Mammary epithelial cell (primary cell): ENCODE data around the gene CGRRF1.

ENCODE experiments used
- EZH2 ChIP-seq: IDR thresholded peaks from 2 replicates; pipeline ENCODE4 v1.6.1; 2012; ENCODE audit warnings: low read length, inconsistent platforms, borderline replicate concordance
- TF ChIP-seq, protein P1 (sequence below), 2 donors: IDR thresholded peaks in 1 of 2; conservative IDR thresholded peaks in 1 of 2; 2 replicates each; pipeline ENCODE4 v1.5.1; 2011 to 2012; ENCODE audit warnings: inconsistent platforms in 2 of 2, low read length in 2 of 2, mild to moderate bottlenecking in 2 of 2, control low read depth in 1 of 2, low read depth in 1 of 2; ENCODE audit not compliant: insufficient read depth in 1 of 2; ENCODE audit errors: extremely low read depth in 1 of 2

DNA sequence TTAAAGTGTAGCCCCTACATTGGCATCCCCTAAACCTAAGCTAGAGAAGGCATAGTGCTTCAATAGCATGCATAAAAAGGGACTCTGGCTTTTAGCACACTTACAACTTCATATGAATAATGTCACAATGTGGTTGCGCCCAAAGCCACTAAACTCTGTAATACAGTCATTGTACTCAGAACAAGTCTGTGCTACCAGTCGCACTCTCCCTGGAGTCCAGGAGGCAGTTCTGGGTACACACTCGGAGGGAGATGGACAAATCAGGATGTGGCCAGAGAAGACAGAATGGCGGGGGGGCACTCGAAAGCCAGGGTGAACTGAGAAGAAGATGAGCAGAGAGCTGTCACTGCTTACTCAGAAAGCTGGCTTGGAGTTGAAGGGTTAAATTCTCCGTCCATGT, 67.8 kb downstream of the CGRRF1 start:
- TF ChIP-seq, protein P1, sequence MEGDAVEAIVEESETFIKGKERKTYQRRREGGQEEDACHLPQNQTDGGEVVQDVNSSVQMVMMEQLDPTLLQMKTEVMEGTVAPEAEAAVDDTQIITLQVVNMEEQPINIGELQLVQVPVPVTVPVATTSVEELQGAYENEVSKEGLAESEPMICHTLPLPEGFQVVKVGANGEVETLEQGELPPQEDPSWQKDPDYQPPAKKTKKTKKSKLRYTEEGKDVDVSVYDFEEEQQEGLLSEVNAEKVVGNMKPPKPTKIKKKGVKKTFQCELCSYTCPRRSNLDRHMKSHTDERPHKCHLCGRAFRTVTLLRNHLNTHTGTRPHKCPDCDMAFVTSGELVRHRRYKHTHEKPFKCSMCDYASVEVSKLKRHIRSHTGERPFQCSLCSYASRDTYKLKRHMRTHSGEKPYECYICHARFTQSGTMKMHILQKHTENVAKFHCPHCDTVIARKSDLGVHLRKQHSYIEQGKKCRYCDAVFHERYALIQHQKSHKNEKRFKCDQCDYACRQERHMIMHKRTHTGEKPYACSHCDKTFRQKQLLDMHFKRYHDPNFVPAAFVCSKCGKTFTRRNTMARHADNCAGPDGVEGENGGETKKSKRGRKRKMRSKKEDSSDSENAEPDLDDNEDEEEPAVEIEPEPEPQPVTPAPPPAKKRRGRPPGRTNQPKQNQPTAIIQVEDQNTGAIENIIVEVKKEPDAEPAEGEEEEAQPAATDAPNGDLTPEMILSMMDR (conservative IDR thresholded peaks at IDR 0.05 in 1 of 2, IDR thresholded peaks at IDR 0.05 in 1 of 2; ENCODE audit: extremely low read depth in 1 of 2, insufficient read depth in 1 of 2, low read depth in 1 of 2, low read length in 2 of 2): no peak
- no peak for TF ChIP-seq EZH2
